Adrenal gland (tissue), 12 donors: ENCODE data around the gene UCP2. TPM values are rescaled to one million over a fixed set of nuclear protein-coding genes. Genes with fewer than 3 reads are reported as not detected.

Experiments used
- DNase-seq, 7 donors: peaks; one replicate each; pipeline ENCODE4 v3.0.0-alpha.2; 2019 to 2020
- H3K27ac ChIP-seq, 5 donors: fragments of 200-600 bp; sonication (generic) in 4 of 5; 1 replicate in 3 of 5; 2 replicates in 2 of 5; pipeline versions ENCODE4 v1.5.1 to v1.8.0; 2016 to 2020; ENCODE audit warnings: mild to moderate bottlenecking in 1 of 5
- H3K27me3 ChIP-seq: fragments of 200-600 bp; 2 replicates; pipeline ENCODE4 v1.8.0; 2021
- H3K36me3 ChIP-seq, 2 donors: fragments of 200-600 bp; replicated peaks in 1 of 2; 1 replicate in 1 of 2; 2 replicates in 1 of 2; pipeline versions ENCODE4 v1.5.1 to v1.8.0; 2018 to 2022
- H3K4me1 ChIP-seq, 2 donors: fragments of 200-600 bp; replicated peaks in 1 of 2; 1 replicate in 1 of 2; 2 replicates in 1 of 2; pipeline versions ENCODE4 v1.5.1 to v1.8.0; 2018 to 2021
- H3K4me3 ChIP-seq, 4 donors: fragments of 200-600 bp; sonication (generic) in 3 of 4; one replicate each; pipeline ENCODE4 v1.5.1; 2016 to 2018
- H3K9me3 ChIP-seq, 3 donors: fragments of 200-600 bp; sonication (generic) in 1 of 3; replicated peaks in 1 of 3; 1 replicate in 2 of 3; 2 replicates in 1 of 3; pipeline versions ENCODE4 v1.5.1 to v1.8.0; 2016 to 2021
- POLR2A ChIP-seq, 2 donors: fragments of 450-650 bp; IDR thresholded peaks; one replicate each; pipeline ENCODE4 v1.6.1; 2017; ENCODE audit warnings: antibody characterized with exemption in 2 of 2, mild to moderate bottlenecking in 2 of 2, moderate library complexity in 1 of 2
- WGBS, 4 donors: extraction: QIAGEN DNeasy Blood & Tissue Kit in 2 of 4; methylation state at CpG; one replicate each; pipeline versions ENCODE4 v1.1.5 to v1.1.7; 2013 to 2017; 5-methylcytosine and 5-hydroxymethylcytosine counted together
- intact Hi-C, 2 donors: fragments of 100-400 bp; cut with DNase I; formaldehyde crosslinking; loops; one replicate each; pipeline versions ENCODE4 v1.14.1 to v1.15.0; 2022 to 2023
- polyA plus RNA-seq, 3 donors: library from polyadenylated mRNA; stranded (reverse); fragments of 200-250 nt in 2 of 3; fragments of 350-450 nt in 1 of 3; fragmentation: Illumina TruSeq in 1 of 3; extraction: RNeasy Lipid Tissue Mini Kit (QIAGEN cat#74804) in 1 of 3; gene quantifications; one replicate each; pipeline ENCODE4 v1.2.3, GENCODE V29; 2013 to 2014
- total RNA-seq, 9 donors: library from RNA; depleted of rRNA in 4 of 9; stranded (reverse); fragments of >200 nt in 4 of 9; fragments of 120-200 nt in 1 of 9; fragmentation: NEBNext Ultra II Directional in 1 of 9; extraction: Animal tissue kit (Norgen Biotek cat#: 25700) in 1 of 9; gene quantifications; one replicate each; pipeline versions ENCODE4 v1.1.0 to v1.2.4, GENCODE V29; 2013 to 2023
- TF ChIP-seq, protein P1 (sequence below), 6 experiments: fragments of 450-650 bp in 4 of 6; fragments of 200-600 bp in 2 of 6; sonication (generic) in 1 of 6; IDR thresholded peaks; 1 replicate in 5 of 6; 2 replicates in 1 of 6; pipeline versions ENCODE4 v1.5.1 to v1.8.0; 2016 to 2021; ENCODE audit warnings: antibody characterized with exemption in 6 of 6, mild to moderate bottlenecking in 2 of 6, moderate library complexity in 1 of 6
- donor health status: healthy with polysubstance abuse.
- donor health status: Bipolar disorder and iron deficiency.
- donor health status: DM: yes; HTN: yes; CAD: no.
- donor health status: DM: no; HTN: no; CAD: no.
- donor health status: DM: no; HTN: no; CAD: no.
- donor health status: DM: yes; HTN: yes; CAD: no.

Gene UCP2
- total and polyA plus RNA-seq, 12 donors: 12.4 to 117 (median 40.9) TPM

DNA sequence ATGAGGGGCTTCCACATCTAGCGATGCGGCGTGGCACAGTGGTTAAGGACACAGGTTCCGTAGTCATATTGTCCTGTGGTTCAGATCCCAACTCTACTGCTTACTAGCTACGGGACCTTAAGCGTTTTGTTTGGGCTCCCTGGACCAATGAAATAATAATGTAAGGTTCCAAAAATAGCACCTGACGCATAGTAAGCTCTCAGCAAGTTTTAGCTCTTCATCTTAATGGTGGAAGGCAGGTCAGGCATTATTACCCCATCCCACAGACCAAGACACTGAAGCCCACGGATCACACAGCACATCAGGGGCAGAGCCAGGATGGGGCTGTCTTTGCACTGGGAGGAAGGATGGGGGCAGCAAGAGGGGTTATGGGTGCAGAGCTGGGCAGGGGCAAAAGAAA, 18.8 kb downstream of the UCP2 start:
- Histone ChIP-seq H3K36me3 (no peaks in the 10 kb centered on the region), H3K27me3 (no peaks in the 10 kb centered on the region), H3K27ac (no peak overlapping the region), H3K4me3 (no peak overlapping the region), H3K4me1 (no peaks in the 10 kb centered on the region), H3K9me3 (no peaks in the 10 kb centered on the region)
- no peak for TF ChIP-seq POLR2A (IDR thresholded peaks at IDR 0.05)
- TF ChIP-seq, protein P1, sequence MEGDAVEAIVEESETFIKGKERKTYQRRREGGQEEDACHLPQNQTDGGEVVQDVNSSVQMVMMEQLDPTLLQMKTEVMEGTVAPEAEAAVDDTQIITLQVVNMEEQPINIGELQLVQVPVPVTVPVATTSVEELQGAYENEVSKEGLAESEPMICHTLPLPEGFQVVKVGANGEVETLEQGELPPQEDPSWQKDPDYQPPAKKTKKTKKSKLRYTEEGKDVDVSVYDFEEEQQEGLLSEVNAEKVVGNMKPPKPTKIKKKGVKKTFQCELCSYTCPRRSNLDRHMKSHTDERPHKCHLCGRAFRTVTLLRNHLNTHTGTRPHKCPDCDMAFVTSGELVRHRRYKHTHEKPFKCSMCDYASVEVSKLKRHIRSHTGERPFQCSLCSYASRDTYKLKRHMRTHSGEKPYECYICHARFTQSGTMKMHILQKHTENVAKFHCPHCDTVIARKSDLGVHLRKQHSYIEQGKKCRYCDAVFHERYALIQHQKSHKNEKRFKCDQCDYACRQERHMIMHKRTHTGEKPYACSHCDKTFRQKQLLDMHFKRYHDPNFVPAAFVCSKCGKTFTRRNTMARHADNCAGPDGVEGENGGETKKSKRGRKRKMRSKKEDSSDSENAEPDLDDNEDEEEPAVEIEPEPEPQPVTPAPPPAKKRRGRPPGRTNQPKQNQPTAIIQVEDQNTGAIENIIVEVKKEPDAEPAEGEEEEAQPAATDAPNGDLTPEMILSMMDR (IDR thresholded peaks at IDR 0.05): no peak
- WGBS, 4 donors: 60 to 72% (median 65%) methylated on average over 8 of the region's 8 CpGs
- intact Hi-C loops: loop anchor here (10.0 kb wide), 2 partner anchors 111 to 291 kb away; no protein-coding TSS in a partner anchor
- no peak for DNase-seq

DNA sequence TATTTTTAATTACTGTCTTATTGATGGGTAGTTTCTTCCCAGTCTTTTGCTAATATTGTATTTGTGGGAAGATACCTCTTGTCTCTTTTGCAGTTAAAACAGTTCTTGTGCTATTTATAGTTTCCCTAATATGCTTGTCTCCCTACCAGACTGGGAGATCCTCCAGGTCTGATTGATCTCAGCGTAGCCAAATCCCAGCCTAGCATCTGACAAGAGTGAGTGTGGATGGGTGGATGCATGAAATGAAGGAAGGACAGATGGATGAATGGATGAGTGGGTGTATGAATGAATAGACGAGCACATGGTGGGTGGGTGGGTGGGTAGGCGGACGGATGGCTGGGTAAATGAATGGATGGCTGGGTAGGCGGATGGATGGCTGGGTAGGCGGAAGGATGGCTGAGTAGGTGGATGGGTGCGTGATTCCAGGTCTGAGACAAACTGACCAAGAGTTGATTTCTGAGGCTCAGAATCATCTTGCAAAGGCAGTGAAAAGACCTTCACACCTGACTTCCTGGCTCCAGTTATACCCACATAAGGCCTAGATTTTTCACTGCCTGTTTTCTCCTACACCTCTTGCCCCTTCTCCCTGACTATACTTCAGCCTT, 20.4 kb downstream of the UCP2 start:
- Histone ChIP-seq H3K4me3 (no peak overlapping the region), H3K4me1 (no peaks in the 10 kb centered on the region), H3K36me3 (no peaks in the 10 kb centered on the region), H3K27me3 (no peaks in the 10 kb centered on the region), H3K27ac (no peak overlapping the region), H3K9me3 (no peaks in the 10 kb centered on the region)
- DNase-seq: no peak
- TF ChIP-seq, protein P1 (IDR thresholded peaks at IDR 0.05): no peak
- TF ChIP-seq POLR2A (IDR thresholded peaks at IDR 0.05): no peak
- whole genome bisulfite sequencing, 4 donors: 76 to 88% (median 80%) methylated on average over 7 of the region's 7 CpGs
- intact Hi-C loops: loop anchor here (10.0 kb wide), 2 partner anchors 113 to 293 kb away; no protein-coding TSS in a partner anchor

DNA sequence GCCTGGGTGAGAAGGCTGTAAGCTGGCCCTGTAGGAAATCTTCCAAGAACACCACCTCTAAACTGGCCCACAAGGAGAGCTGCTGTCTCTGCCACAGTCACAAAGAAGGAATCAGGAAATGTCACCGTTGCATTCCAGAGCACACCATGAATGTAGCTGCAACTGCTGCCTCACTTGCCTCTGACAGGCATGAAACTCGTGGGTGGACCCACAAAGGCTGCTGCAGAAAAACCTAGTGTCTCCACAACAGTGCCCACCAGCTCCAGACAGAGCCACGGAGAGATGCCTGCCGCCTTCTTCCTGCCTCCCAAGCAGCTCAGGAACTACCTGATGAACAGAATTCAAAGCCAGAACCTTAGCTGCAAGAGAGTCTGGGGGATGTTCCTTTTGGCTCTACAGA, 21.3 kb downstream of the UCP2 start:
- Histone ChIP-seq H3K27me3 (no peaks in the 10 kb centered on the region), H3K4me1 (peaks cover under 1 to 2% of the 10 kb centered on the region in 2 donors), H3K36me3 (no peaks in the 10 kb centered on the region), H3K4me3 (no peak overlapping the region), H3K9me3 (no peaks in the 10 kb centered on the region), H3K27ac (no peak overlapping the region)
- WGBS, 4 donors: 70 to 83% (median 77%) methylated on average over 4 of the region's 4 CpGs
- intact Hi-C loops: loop anchor here (10.0 kb wide), 2 partner anchors 113 to 293 kb away; no protein-coding TSS in a partner anchor
- TF ChIP-seq, protein P1 (IDR thresholded peaks at IDR 0.05): no peak
- no peak for TF ChIP-seq POLR2A (IDR thresholded peaks at IDR 0.05)
- no peak for DNase-seq

DNA sequence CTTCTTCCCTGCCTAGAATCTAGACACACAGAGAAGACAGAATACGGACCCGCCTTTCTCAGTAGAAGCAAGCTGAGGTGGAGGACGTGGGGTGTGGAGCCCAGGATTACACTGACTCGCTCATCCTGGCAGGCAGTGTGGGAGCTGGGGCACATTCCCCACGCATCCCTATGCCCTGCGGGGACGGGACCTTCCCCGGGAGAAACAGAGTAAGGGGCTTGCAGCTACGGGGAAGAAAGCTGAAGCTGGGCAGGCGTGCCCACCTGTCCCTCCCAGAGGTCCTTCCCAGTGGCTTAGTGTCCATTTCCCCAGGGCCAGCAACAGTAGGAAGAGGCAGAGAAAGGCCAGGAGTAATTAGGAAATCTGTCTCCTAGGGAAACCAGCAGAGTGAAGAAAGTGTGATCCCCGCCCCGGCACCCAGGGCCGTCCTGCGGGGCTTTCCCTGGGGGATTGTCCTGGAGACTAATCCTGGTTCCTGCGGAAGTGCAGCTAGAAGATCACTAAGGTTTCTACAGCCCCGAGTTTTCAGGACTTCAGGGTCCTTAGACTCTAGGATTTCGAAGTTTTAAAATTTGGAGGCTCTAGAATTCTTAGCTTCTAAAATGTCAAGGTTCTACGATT, 24.0 kb downstream of the UCP2 start:
- Histone ChIP-seq H3K9me3 (no peaks in the 10 kb centered on the region), H3K27ac (no peak overlapping the region), H3K4me3 (no peak overlapping the region), H3K27me3 (no peaks in the 10 kb centered on the region), H3K4me1 (peaks cover 7% of the 10 kb centered on the region in 2 donors), H3K36me3 (no peaks in the 10 kb centered on the region)
- DNase-seq: no peak
- intact Hi-C loops: no loop called here
- 76 to 86% (median 82%) methylated on average over 17 to 18 of the region's 18 CpGs for WGBS, 4 donors
- TF ChIP-seq, protein P1 (IDR thresholded peaks at IDR 0.05): no peak
- TF ChIP-seq POLR2A (IDR thresholded peaks at IDR 0.05): no peak
